ENCODE results near the gene NR4A1. TPM values are rescaled to one million over a fixed set of nuclear protein-coding genes. Genes with fewer than 3 reads are reported as not detected.

Gene NR4A1
- total and polyA plus RNA-seq, 9 of the 15 experiments (the other 6 are each of a cell fraction or from before 2014, with no cell fraction given), result 0.07 to 4.7 (median 1.9) TPM; not detected in 1

- TF ChIP-seq MNT (conservative IDR thresholded peaks at IDR 0.05) (peak; percentile 51 to 72), SP1 (CRISPR knock-in tag; IDR thresholded peaks at IDR 0.05) (peak; percentile 41; the same call in 1 of the 2 replicates), KDM5B (IDR thresholded peaks at IDR 0.05; ENCODE audit: insufficient replicate concordance, low read depth, low read length) (peak; percentile 39), RBM14 (IDR thresholded peaks at IDR 0.05; ENCODE audit: borderline replicate concordance, insufficient read depth, low read depth, low read length) (0 out of 2 replicates have a peak, but pooled peaks have one; percentile 33), GABPA (tag; conservative IDR thresholded peaks at IDR 0.05; ENCODE audit: low read depth) (peak; percentile 45; the same call in 1 of the 2 replicates), TCF3 (CRISPR knock-in tag; IDR thresholded peaks at IDR 0.05) (0 out of 2 replicates have a peak, but pooled peaks have one; percentile 13), TRIM24 (IDR thresholded peaks at IDR 0.05) (no peak), NR4A1 (CRISPR knock-in tag; IDR thresholded peaks at IDR 0.05) (no peak), NR4A1 (tag; IDR thresholded peaks at IDR 0.05) (0 out of 2 replicates have a peak, but pooled peaks have one; percentile 23), ARID3B (CRISPR knock-in tag; IDR thresholded peaks at IDR 0.05; ENCODE audit: borderline replicate concordance) (no peak), ZNF740 (CRISPR knock-in tag; IDR thresholded peaks at IDR 0.05) (peak; percentile 68; the same call in 1 of the 2 replicates), ZNF740 (tag; IDR thresholded peaks at IDR 0.05) (peak in 1 of 2 experiments; percentile 81; a peak in 2 of 4 replicates), POLR2G (IDR thresholded peaks at IDR 0.05; ENCODE audit: low read depth, low read length) (peak; percentile 86), ZNF146 (CRISPR knock-in tag; IDR thresholded peaks at IDR 0.05; ENCODE audit: unreplicated experiment) (no peak), MCM7 (IDR thresholded peaks at IDR 0.05) (no peak), CREBBP (IDR thresholded peaks at IDR 0.05; ENCODE audit: low read depth, low read length) (no peak), POLR2A (conservative IDR thresholded peaks at IDR 0.05) (peak; percentile 67), TGIF2 (CRISPR knock-in tag; IDR thresholded peaks at IDR 0.05) (peak; percentile 57; the same call in 1 of the 2 replicates)
- TF ChIP-seq, protein P1, sequence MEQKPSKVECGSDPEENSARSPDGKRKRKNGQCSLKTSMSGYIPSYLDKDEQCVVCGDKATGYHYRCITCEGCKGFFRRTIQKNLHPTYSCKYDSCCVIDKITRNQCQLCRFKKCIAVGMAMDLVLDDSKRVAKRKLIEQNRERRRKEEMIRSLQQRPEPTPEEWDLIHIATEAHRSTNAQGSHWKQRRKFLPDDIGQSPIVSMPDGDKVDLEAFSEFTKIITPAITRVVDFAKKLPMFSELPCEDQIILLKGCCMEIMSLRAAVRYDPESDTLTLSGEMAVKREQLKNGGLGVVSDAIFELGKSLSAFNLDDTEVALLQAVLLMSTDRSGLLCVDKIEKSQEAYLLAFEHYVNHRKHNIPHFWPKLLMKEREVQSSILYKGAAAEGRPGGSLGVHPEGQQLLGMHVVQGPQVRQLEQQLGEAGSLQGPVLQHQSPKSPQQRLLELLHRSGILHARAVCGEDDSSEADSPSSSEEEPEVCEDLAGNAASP (IDR thresholded peaks at IDR 0.05), result no peak
- TF ChIP-seq, protein P2, sequence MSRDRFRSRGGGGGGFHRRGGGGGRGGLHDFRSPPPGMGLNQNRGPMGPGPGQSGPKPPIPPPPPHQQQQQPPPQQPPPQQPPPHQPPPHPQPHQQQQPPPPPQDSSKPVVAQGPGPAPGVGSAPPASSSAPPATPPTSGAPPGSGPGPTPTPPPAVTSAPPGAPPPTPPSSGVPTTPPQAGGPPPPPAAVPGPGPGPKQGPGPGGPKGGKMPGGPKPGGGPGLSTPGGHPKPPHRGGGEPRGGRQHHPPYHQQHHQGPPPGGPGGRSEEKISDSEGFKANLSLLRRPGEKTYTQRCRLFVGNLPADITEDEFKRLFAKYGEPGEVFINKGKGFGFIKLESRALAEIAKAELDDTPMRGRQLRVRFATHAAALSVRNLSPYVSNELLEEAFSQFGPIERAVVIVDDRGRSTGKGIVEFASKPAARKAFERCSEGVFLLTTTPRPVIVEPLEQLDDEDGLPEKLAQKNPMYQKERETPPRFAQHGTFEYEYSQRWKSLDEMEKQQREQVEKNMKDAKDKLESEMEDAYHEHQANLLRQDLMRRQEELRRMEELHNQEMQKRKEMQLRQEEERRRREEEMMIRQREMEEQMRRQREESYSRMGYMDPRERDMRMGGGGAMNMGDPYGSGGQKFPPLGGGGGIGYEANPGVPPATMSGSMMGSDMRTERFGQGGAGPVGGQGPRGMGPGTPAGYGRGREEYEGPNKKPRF (IDR thresholded peaks at IDR 0.05; ENCODE audit: low read depth, low read length), result no peak
These were observed at the start of gene NR4A1 (continued) for GRCh38 chr12:52050758-52051541.

Measured in K562 (cell line).